A673 (cell line): Measurements from ENCODE around the gene CPNE9. TPM values are rescaled to one million over a fixed set of nuclear protein-coding genes. Genes with fewer than 3 reads are reported as not detected.
A peak's percentile ranks its signal among the peaks of the same experiment; 100 is the strongest.

ENCODE experiments used
- Bru-seq: library from RNA; stranded (reverse); fragments of 400-500 nt; gene quantifications from one replicate; lab custom pipeline; 2021; lab: Mats Ljungman, UMichigan
- BruChase-seq, 2 experiments: library from RNA; stranded (reverse); fragments of 400-500 nt; gene quantifications; one replicate each; lab custom pipeline; 2021; lab: Mats Ljungman, UMichigan
- BruUV-seq: library from RNA; stranded (reverse); fragments of 400-500 nt; replicated peaks from 2 replicates; lab custom pipeline; 2021; lab: Mats Ljungman, UMichigan
- CTCF ChIA-PET: fragments of 300-600 bp; sonication (Branson Sonifier 250); formaldehyde crosslinking; loops from one replicate; lab custom pipeline; 2022; ENCODE audit warnings: antibody characterized with exemption; lab: Charles Lee
- POLR2A ChIA-PET: fragments of 300-600 bp; sonication (Branson Sonifier 250); formaldehyde crosslinking; loops from one replicate; lab custom pipeline; 2022; ENCODE audit warnings: antibody characterized with exemption; ENCODE audit not compliant: low non-redundant PET; lab: Charles Lee
- DNase-seq: peaks from one replicate; pipeline ENCODE4 v3.0.0-alpha.2; 2015; ENCODE audit warnings: low spot score
- H3K27ac ChIP-seq: fragments of 200-600 bp; sonication (generic); 2 replicates; pipeline ENCODE4 v1.5.1; 2016; ENCODE audit warnings: mixed run types, low read depth, mild to moderate bottlenecking, mixed read lengths, antibody characterized with exemption, low read length; ENCODE audit not compliant: poor library complexity, severe bottlenecking
- H3K27me3 ChIP-seq: fragments of 200-600 bp; sonication (generic); replicated peaks from 2 replicates; pipeline ENCODE4 v1.6.1; 2017; ENCODE audit warnings: mixed run types, low read depth, mild to moderate bottlenecking, mixed read lengths, antibody characterized with exemption, low read length; ENCODE audit not compliant: insufficient read depth, poor library complexity
- H3K36me3 ChIP-seq: fragments of 200-600 bp; sonication (generic); 2 replicates; pipeline ENCODE4 v1.6.1; 2016; ENCODE audit warnings: mixed run types, mild to moderate bottlenecking, mixed read lengths, antibody characterized with exemption, low read length; ENCODE audit not compliant: insufficient read depth, poor library complexity, severe bottlenecking
- H3K4me1 ChIP-seq: fragments of 200-600 bp; sonication (generic); 2 replicates; pipeline ENCODE4 v1.6.1; 2017; ENCODE audit warnings: mixed run types, mild to moderate bottlenecking, mixed read lengths, antibody characterized with exemption, low read length; ENCODE audit not compliant: insufficient read depth, poor library complexity, severe bottlenecking
- H3K4me3 ChIP-seq: fragments of 200-600 bp; sonication (generic); 2 replicates; pipeline ENCODE4 v1.5.1; 2016; ENCODE audit warnings: low read depth, mixed run types, mild to moderate bottlenecking, mixed read lengths, low read length; ENCODE audit not compliant: poor library complexity, severe bottlenecking
- H3K9me3 ChIP-seq: fragments of 200-600 bp; sonication (generic); 2 replicates; pipeline ENCODE4 v1.6.1; 2016; ENCODE audit warnings: mixed run types, low read depth, mild to moderate bottlenecking, mixed read lengths, antibody characterized with exemption, low read length; ENCODE audit not compliant: poor library complexity, severe bottlenecking
- EZH2 ChIP-seq: fragments of 200-600 bp; sonication (generic); IDR thresholded peaks from 2 replicates; pipeline ENCODE4 v1.6.1; 2017; ENCODE audit warnings: borderline replicate concordance, low read depth, mild to moderate bottlenecking, mixed read lengths, antibody characterized with exemption, low read length; ENCODE audit not compliant: poor library complexity, severe bottlenecking
- intact Hi-C: fragments of 100-400 bp; cut with micrococcal nuclease; formaldehyde crosslinking; loops from one replicate; pipeline ENCODE4 v1.10.0; 2022; ENCODE audit not compliant: unreplicated experiment
- long read RNA-seq: library from polyadenylated mRNA; stranded (forward); transcript quantifications from one replicate; pipeline ENCODE4 v2.0.0, GENCODE V29; 2022
- total RNA-seq: library from RNA; stranded (reverse); gene quantifications from 2 replicates; pipeline ENCODE4 v1.2.3, GENCODE V29; 2021
- TF ChIP-seq, protein P1 (sequence below): fragments of 300-800, 200-600 bp; sonication (generic); conservative IDR thresholded peaks from 2 replicates; pipeline ENCODE4 v1.5.1; 2017; ENCODE audit warnings: low read depth, mild to moderate bottlenecking, antibody characterized with exemption, low read length, moderate library complexity, mixed read lengths

Gene CPNE9, protein sequence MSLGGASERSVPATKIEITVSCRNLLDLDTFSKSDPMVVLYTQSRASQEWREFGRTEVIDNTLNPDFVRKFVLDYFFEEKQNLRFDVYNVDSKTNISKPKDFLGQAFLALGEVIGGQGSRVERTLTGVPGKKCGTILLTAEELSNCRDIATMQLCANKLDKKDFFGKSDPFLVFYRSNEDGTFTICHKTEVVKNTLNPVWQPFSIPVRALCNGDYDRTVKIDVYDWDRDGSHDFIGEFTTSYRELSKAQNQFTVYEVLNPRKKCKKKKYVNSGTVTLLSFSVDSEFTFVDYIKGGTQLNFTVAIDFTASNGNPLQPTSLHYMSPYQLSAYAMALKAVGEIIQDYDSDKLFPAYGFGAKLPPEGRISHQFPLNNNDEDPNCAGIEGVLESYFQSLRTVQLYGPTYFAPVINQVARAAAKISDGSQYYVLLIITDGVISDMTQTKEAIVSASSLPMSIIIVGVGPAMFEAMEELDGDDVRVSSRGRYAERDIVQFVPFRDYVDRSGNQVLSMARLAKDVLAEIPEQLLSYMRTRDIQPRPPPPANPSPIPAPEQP
- total RNA-seq = not detected in 2 replicates
- Bru-seq, nascent RNA = percentile 11 among the genes with signal in this experiment
- BruChase-seq, experiment 1, labeled RNA remaining after a 2-hour chase = percentile 9 among the genes with signal in this experiment
- percentile 7 among the genes with signal in this experiment for BruChase-seq, experiment 2, labeled RNA remaining after a 6-hour chase
- long read RNA-seq = 0 reads

DNA sequence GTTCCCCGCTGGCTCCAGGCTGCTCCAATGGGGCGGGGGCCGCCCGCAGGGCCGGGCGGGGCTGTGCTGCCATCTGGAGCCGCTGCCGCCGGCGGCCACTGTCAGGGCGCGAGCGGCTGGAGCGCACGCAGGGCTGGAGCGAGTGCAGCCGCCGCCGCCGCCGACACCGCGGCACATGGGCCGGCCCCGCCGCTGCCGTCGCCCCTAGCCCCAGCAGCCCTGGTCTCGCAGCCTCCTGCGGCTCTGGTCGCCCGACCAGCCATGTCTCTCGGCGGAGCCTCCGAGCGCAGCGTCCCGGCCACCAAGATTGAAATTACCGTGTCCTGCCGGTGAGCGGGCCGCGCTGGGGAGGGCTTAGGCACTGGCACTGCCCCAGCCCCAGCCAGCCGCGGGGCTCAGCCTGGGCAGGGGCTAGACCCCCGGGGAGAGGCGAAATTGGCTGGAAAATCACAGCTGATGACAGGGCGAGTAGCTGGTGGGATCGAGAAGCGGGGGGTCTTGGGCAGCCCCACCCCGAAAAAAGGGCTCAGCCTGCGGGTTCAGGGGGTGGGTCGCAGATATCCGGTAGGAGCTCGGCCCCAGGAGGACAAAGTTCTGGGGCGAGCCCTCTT, at the start of gene CPNE9:
Gene CPNE9 (plus strand): TSS at position 98 of the 611 bp plus-strand sequence. CDS start 164 bp downstream, at position 262.
- intact Hi-C loops = no loop called here
- no peak for TF ChIP-seq EZH2
- TF ChIP-seq, protein P1, sequence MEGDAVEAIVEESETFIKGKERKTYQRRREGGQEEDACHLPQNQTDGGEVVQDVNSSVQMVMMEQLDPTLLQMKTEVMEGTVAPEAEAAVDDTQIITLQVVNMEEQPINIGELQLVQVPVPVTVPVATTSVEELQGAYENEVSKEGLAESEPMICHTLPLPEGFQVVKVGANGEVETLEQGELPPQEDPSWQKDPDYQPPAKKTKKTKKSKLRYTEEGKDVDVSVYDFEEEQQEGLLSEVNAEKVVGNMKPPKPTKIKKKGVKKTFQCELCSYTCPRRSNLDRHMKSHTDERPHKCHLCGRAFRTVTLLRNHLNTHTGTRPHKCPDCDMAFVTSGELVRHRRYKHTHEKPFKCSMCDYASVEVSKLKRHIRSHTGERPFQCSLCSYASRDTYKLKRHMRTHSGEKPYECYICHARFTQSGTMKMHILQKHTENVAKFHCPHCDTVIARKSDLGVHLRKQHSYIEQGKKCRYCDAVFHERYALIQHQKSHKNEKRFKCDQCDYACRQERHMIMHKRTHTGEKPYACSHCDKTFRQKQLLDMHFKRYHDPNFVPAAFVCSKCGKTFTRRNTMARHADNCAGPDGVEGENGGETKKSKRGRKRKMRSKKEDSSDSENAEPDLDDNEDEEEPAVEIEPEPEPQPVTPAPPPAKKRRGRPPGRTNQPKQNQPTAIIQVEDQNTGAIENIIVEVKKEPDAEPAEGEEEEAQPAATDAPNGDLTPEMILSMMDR = no peak
- no peaks in the 10 kb centered on the region for H3K9me3 ChIP-seq
- H3K27me3 ChIP-seq = peaks cover 9% of the 10 kb centered on the region
- POLR2A ChIA-PET = no interaction called here
- H3K27ac ChIP-seq = no peak within 1 kb of the TSS
- H3K4me1 ChIP-seq = peaks cover 11% of the 10 kb centered on the region
- no peaks in the 10 kb centered on the region for H3K36me3 ChIP-seq
- DNase-seq = no peak
- H3K4me3 ChIP-seq = peak within 1 kb of the TSS; percentile 38
- no TSS peak for BruUV-seq
- CTCF ChIA-PET = no interaction called here

DNA sequence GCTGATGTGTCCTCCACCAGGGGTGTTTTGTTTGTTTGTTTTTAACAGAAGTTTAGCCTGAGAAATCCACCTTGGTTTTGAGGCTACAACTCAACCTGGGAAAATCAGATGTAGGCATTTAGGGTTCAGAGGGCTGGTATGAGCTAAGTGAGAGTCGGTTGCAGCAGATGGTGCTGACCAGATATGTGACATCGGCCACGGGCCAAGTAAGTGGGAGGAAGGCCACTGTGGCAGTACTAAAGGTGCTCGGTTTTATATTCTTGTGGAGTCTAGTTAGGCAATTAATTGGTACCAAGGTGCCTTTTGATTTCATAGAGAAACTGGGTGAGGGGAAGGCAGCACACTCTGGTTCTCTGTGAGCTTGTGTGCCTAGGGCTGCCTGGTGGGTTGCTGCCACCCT, 43.8 kb upstream of the CPNE9 start:
- TF ChIP-seq EZH2 = no peak
- TF ChIP-seq, protein P1 = no peak
- H3K27ac ChIP-seq = no peak overlapping the region
- no peaks in the 10 kb centered on the region for H3K9me3 ChIP-seq
- CTCF ChIA-PET = no interaction called here
- POLR2A ChIA-PET = interaction anchor here (1.2 kb wide), 1 partner anchor 10 kb away, joined by 5 read pairs; the partner anchor contains the start of gene MTMR14
- no peaks in the 10 kb centered on the region for H3K36me3 ChIP-seq
- intact Hi-C loops = no loop called here
- no peak overlapping the region for H3K4me3 ChIP-seq
- DNase-seq = no peak
- no TSS peak for BruUV-seq
- H3K4me1 ChIP-seq = no peaks in the 10 kb centered on the region
- H3K27me3 ChIP-seq = no peaks in the 10 kb centered on the region

GRCh38 chr3:9660972-9661371, 42.7 kb upstream of the CPNE9 start:
- TF ChIP-seq EZH2 = no peak
- TF ChIP-seq, protein P1 = no peak
- Histone ChIP-seq H3K4me1 (no peaks in the 10 kb centered on the region), H3K27me3 (no peaks in the 10 kb centered on the region), H3K4me3 (no peak overlapping the region), H3K9me3 (no peaks in the 10 kb centered on the region), H3K27ac (no peak overlapping the region), H3K36me3 (no peaks in the 10 kb centered on the region)
- no peak for DNase-seq
- POLR2A ChIA-PET = no interaction called here
- no TSS peak for BruUV-seq
- CTCF ChIA-PET = no interaction called here
- intact Hi-C loops = no loop called here
